Skin epidermis (tissue), 12 donors: ENCODE data around the gene ZNF14.
"Not testable (repeated sequence)": the region's sequence is repeated elsewhere in the genome, so short reads cannot be mapped to it uniquely, and the experiment has no call there.

Experiments
- H3K27ac ChIP-seq, 21 experiments: fragments of 200-600 bp; sonication (generic) in 11 of 21; one replicate each; pipeline ENCODE4 v1.5.0; 2020; ENCODE audit warnings: mild to moderate bottlenecking in 3 of 21, inconsistent platforms in 2 of 21, moderate library complexity in 2 of 21
- H3K4me3 ChIP-seq, 7 experiments: fragments of 200-600 bp; sonication (generic) in 2 of 7; one replicate each; pipeline ENCODE4 v1.5.0; 2020; ENCODE audit warnings: inconsistent platforms in 2 of 7, mild to moderate bottlenecking in 2 of 7, moderate library complexity in 1 of 7

Gene ZNF14

GRCh38 chr19:19697589-19697988, 35.3 kb downstream of the ZNF14 start:
- no peak overlapping the region for H3K27ac ChIP-seq
- no peak overlapping the region for H3K4me3 ChIP-seq

GRCh38 chr19:19696386-19696785, 36.5 kb downstream of the ZNF14 start:
- H3K27ac ChIP-seq = no peak overlapping the region
- H3K4me3 ChIP-seq = no peak overlapping the region

DNA sequence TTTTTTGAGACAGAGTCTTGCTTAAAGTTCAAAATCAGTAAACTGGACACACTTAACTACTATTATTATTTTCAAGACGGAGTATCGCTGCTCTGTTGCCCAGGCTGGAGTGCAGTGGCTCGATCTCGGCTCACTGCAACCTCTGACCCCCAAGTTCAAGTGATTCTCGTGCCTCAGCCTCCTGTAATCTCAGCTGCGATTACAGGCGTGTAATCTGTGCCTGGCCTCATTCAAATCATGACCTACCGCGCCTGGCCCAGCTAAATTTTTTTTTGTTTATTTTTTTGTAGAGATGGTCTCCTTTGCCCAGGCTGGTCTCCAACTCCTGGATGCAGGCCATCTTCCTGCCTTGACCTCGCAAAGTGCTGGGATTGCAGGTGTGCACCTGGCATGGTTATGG, 41.2 kb downstream of the ZNF14 start:
- Histone ChIP-seq H3K27ac (no peak overlapping the region), H3K4me3 (no peak overlapping the region)

DNA sequence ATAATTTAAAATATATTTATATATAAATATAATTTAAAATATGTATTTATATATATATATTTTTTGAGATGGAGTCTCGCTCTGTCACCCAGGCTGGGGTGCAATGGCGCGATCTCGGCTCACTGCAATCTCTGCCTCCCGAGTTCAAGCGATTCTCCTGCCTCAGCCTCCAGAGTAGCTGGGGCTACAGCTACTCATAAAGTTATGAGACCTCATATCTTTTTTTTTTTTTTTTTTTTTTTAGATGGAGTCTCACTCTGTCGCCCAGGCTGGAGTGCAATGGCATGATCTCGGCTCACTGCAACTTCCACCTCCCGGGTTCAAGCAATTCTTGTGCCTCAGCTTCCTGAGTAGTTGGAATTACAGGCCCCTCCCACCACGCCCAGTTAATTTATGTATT, 43.9 kb downstream of the ZNF14 start:
- not testable (repeated sequence) for H3K4me3 ChIP-seq, H3K27ac ChIP-seq

DNA sequence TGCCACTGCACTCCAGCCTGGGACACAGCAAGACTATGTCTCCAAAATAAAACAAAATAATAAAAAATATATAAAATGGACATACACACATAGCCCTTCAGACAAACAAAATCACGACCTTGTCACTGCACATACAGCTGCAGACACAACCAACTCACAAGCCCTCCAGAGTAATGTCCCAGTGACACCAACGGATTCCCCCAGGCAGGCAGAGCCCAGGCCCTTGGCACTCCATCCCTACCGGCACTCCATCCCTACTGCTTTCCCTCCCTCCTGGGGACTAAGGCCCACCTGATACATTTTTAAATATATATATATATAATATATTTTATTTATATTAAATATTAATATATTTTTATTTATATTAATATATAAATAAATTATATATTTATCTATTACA, 45.8 kb downstream of the ZNF14 start:
- H3K27ac ChIP-seq = no peak overlapping the region
- no peak overlapping the region for H3K4me3 ChIP-seq

GRCh38 chr19:19686580-19686979, 46.3 kb downstream of the ZNF14 start:
- H3K27ac ChIP-seq = no peak overlapping the region
- no peak overlapping the region for H3K4me3 ChIP-seq

GRCh38 chr19:19686119-19686518, 46.8 kb downstream of the ZNF14 start:
- not testable (repeated sequence) for H3K4me3 ChIP-seq, H3K27ac ChIP-seq

GRCh38 chr19:19679176-19680073, 53.5 kb downstream of the ZNF14 start:
- no peak overlapping the region for H3K27ac ChIP-seq
- H3K4me3 ChIP-seq = no peak overlapping the region

DNA sequence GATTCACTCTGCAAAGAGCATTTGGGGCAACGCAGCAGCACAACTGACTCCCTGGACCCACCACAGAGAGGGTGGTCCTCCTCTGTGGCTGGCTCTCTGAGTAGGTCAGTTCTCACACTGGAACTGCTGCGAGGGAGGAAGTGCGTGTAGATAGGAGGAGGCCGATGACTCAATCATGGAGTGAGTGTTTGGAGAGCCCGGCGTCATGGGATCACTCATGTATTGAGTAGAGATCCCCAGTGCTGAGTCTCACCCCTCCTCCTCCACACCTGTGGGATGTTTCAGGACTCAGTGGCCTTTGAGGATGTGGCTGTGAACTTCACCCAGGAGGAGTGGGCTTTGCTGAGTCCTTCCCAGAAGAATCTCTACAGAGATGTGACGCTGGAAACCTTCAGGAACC, 55.3 kb downstream of the ZNF14 start:
- no peak overlapping the region for H3K27ac ChIP-seq
- H3K4me3 ChIP-seq = no peak overlapping the region

DNA sequence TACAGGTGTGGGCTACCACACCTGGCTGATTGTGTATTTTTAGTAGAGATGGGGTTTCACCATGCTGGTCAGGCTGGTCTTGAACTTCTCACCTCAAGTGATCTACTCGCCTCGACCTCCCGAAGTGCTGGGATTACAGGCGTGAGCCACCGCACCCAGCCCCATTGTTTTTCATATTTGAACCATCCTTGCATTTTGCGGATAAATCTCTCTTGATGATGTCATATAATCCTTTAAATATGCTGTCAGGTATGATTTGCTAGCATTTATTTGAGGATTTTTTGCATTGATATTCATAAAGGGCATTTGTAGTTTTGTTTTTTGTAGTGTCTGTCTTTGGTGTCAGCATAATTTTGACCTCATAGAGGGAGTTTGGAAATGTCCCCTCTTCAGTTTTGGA, 58.6 kb downstream of the ZNF14 start:
- Histone ChIP-seq H3K27ac (no peak overlapping the region), H3K4me3 (no peak overlapping the region)

GRCh38 chr19:19672816-19673215, 60.1 kb downstream of the ZNF14 start:
- no peak overlapping the region for H3K27ac ChIP-seq

DNA sequence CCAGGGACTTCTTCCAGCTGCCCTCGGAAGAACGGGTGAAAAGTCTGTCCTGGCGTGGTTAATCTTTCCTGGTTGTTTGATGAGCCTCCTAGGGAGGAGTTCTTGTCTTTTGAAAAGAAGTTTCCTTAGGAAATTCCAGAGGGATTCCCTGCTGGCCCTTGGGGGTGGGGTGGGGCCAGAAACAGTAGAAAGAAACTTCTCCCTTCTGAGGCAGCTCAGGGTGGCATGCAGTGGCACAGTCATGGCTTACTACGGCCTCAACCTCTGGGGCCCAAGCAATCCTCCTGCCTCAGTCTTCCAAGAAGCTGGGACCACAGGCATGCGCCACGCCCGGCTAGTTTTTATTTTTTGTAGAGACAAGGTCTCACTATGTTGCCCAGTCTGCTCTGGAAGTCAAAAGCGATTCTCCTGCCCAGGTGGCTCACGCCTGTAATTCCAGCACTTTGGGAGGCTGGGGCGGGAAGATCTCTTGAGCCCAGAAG, 62.8 kb downstream of the ZNF14 start:
- peak overlapping the region in 10 of 21 experiments; percentile 89 to 99 (median 96) for H3K27ac ChIP-seq
- H3K4me3 ChIP-seq = peak overlapping the region; percentile 84 to 99 (median 90)

More at GRCh38 chr19:19672816-19673215, 60.1 kb downstream of the ZNF14 start:
- no peak overlapping the region for H3K4me3 ChIP-seq

- peak within 1 kb of the TSS; percentile 81 to 99 (median 93) for H3K27ac ChIP-seq
- H3K4me3 ChIP-seq = peak within 1 kb of the TSS; percentile 84 to 99 (median 90)
Measured at GRCh38 chr19:19668230-19669012, 64.5 kb downstream of the ZNF14 start, which contains the start of gene ZNF101. ZNF101 (plus strand) TSS chr19:19668839; CDS start chr19:19668964, 125 bp downstream.

- H3K27ac ChIP-seq = peak overlapping the region in 1 of 21 experiments; percentile 37
- not testable (repeated sequence) for H3K4me3 ChIP-seq
Measured at GRCh38 chr19:19665420-19665948, 67.4 kb downstream of the ZNF14 start.

GRCh38 chr19:19663256-19664120, 69.4 kb downstream of the ZNF14 start, which contains the start of gene ATP13A1:
ATP13A1 (minus strand) TSS chr19:19663676; CDS start chr19:19663666, 10 bp downstream.
- H3K27ac ChIP-seq = peak within 1 kb of the TSS; percentile 69 to 97 (median 91)
- H3K4me3 ChIP-seq = peak within 1 kb of the TSS; percentile 78 to 99 (median 88)

- peak overlapping the region; percentile 69 to 97 (median 91) for H3K27ac ChIP-seq
- peak overlapping the region; percentile 78 to 99 (median 88) for H3K4me3 ChIP-seq
Measured at GRCh38 chr19:19662871-19663255, 70.0 kb downstream of the ZNF14 start.

DNA sequence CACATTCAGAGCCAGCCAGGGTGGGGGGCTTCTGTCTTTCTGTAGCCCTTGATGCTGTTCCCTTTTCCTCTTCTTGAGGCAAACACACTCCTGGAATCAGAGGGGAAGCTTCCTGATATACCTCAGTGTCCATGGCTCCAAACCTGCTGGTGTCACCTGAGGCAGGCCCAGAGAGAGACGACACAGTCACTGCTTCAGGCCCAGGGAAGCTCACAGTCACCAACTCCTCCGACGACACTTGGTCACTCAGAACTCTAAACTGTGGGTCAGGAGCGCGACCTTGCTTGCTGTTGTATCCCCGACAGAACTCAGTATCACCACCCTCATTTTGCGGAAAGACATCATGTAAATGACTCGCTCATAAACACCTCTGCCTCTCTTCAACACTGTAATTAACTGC, 70.6 kb downstream of the ZNF14 start:
- Histone ChIP-seq H3K4me3 (peak overlapping the region in 6 of 7 experiments; percentile 78 to 99 (median 91)), H3K27ac (peak overlapping the region in 13 of 21 experiments; percentile 3 to 96 (median 93))

- H3K27ac ChIP-seq = peak overlapping the region in 10 of 21 experiments; percentile 3 to 96 (median 64)
- peak overlapping the region in 2 of 7 experiments; percentile 3 to 7 for H3K4me3 ChIP-seq
Measured at GRCh38 chr19:19661675-19662251, 71.1 kb downstream of the ZNF14 start.
